B cell (primary cell): ENCODE measurements around the gene MBD3L3. TPM values are rescaled to one million over a fixed set of nuclear protein-coding genes. Genes with fewer than 3 reads are reported as not detected.

Experiments
- polyA plus RNA-seq: library from polyadenylated mRNA; depleted of rRNA; stranded (reverse); fragments of >200 nt; gene quantifications from 2 replicates; pipeline ENCODE4 v1.2.3, GENCODE V29; 2012
- total RNA-seq, 2 donors: library from RNA; stranded (reverse); fragments of 120-200 nt in 1 of 2; gene quantifications; 1 replicate in 1 of 2; 2 replicates in 1 of 2; pipeline versions ENCODE4 v1.2.3 to v1.2.4, GENCODE V29; 2013 to 2022

Gene MBD3L3
- total and polyA plus RNA-seq, 2 donors (not counting 1 experiment from before 2014, with no cell fraction given) = not detected

Other genes with a start within 250 kb of the MBD3L3 start
- 0.24 TPM in 1 of 2 replicates, not detected in the other for gene ADGRE1, start 171.1 kb downstream of the MBD3L3 start, total RNA-seq
- 0.21 and 0.33 TPM in 2 replicates for gene ADGRE1, start 171.1 kb downstream of the MBD3L3 start, polyA plus RNA-seq
- not detected in 2 replicates for gene MBD3L2B, start 37.2 kb downstream of the MBD3L3 start, total RNA-seq
- not detected in 2 replicates for gene MBD3L2B, start 37.2 kb downstream of the MBD3L3 start, polyA plus RNA-seq
- gene MBD3L5, start 28.1 kb downstream of the MBD3L3 start, total RNA-seq = not detected in 2 replicates
- not detected in 2 replicates for gene MBD3L5, start 28.1 kb downstream of the MBD3L3 start, polyA plus RNA-seq
- gene MBD3L4, start 18.5 kb downstream of the MBD3L3 start, total RNA-seq = not detected in 2 replicates
- gene MBD3L4, start 18.5 kb downstream of the MBD3L3 start, polyA plus RNA-seq = not detected in 2 replicates
- gene MBD3L2, start 9.4 kb downstream of the MBD3L3 start, total RNA-seq = not detected in 2 replicates
- gene MBD3L2, start 9.4 kb downstream of the MBD3L3 start, polyA plus RNA-seq = not detected in 2 replicates
- gene ZNF557, start 11.0 kb upstream of the MBD3L3 start, total RNA-seq = 25.5 and 26.8 TPM in 2 replicates
- 1.5 and 2.2 TPM in 2 replicates for gene ZNF557, start 11.0 kb upstream of the MBD3L3 start, polyA plus RNA-seq
- 6.3 and 8.8 TPM in 2 replicates for gene INSR, start 235.7 kb upstream of the MBD3L3 start, total RNA-seq
- gene INSR, start 235.7 kb upstream of the MBD3L3 start, polyA plus RNA-seq = 1.4 and 2.4 TPM in 2 replicates